Epithelial cell of alveolus of lung (primary cell): Measurements from ENCODE around the gene ATP6AP2. TPM values are rescaled to one million over a fixed set of nuclear protein-coding genes. Genes with fewer than 3 reads are reported as not detected.

ENCODE experiments used
- total RNA-seq: library from RNA; depleted of rRNA; stranded (reverse); fragments of >200 nt; gene quantifications from 2 replicates; pipeline ENCODE4 v1.2.1, GENCODE V29; 2015

ATP6AP2 gene, protein sequence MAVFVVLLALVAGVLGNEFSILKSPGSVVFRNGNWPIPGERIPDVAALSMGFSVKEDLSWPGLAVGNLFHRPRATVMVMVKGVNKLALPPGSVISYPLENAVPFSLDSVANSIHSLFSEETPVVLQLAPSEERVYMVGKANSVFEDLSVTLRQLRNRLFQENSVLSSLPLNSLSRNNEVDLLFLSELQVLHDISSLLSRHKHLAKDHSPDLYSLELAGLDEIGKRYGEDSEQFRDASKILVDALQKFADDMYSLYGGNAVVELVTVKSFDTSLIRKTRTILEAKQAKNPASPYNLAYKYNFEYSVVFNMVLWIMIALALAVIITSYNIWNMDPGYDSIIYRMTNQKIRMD
- total RNA-seq: 141 and 167 TPM in 2 replicates

DNA sequence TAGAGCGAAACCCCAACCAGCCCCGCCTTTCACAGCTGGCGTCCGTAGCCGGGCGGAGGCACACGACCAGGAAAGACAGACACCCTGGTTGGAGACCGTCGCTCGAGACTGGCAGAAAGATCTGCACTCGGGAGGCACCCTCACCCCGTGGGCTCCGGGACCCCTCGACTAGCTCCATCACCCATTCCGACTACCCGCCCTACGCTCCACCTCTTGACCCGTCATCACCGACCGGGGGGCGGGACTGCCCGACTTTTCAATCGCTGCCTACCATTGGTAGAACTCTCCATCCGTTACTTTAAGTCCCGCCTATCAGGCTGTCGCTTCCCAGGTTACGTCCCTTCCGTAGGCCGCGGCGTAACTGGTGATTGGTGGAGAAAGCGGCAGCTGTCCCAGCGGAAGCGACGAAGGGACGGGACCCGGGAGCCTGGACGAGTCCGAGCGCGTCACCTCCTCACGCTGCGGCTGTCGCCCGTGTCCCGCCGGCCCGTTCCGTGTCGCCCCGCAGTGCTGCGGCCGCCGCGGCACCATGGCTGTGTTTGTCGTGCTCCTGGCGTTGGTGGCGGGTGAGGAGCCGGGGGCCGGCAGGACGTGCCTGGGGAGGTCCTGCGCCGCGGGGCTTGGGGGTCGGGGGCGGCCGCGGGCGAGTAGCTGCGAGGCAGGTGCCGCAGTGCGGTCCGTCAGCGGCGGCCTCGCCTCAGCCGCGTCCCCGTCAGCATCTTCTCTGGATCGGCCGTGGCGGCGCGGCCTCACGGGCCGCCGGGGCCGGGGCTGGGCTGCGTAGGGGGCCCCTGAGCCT, at the start of gene ATP6AP2:
Gene ATP6AP2 (plus strand): TSS at position 434 of the 799 bp plus-strand sequence. CDS start 96 bp downstream, at position 530.

DNA sequence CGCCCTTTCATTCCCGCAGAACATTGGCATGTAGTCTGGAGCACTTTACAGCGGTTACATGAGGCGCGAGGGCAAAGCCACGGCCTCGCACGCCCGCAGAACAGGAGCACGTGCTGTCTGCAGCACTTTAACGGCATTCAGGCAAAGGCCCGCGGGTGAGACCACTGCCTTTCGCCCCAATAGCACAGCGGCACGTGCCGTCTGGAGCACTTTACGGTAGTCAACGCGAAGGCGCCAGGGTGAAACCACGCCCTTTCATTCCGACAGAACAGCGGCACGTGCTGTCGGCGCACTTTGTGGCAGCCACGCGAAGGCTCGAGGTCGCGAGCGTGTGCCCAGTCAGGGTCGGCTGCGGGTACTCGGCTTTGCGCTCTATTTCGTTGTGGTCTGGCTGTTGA, 42.4 kb downstream of the ATP6AP2 start, which contains the start of gene MPC1L:
Gene MPC1L (plus strand): TSS at position 290 of the 398 bp plus-strand sequence. CDS start 138 bp downstream, outside the sequence.

DNA sequence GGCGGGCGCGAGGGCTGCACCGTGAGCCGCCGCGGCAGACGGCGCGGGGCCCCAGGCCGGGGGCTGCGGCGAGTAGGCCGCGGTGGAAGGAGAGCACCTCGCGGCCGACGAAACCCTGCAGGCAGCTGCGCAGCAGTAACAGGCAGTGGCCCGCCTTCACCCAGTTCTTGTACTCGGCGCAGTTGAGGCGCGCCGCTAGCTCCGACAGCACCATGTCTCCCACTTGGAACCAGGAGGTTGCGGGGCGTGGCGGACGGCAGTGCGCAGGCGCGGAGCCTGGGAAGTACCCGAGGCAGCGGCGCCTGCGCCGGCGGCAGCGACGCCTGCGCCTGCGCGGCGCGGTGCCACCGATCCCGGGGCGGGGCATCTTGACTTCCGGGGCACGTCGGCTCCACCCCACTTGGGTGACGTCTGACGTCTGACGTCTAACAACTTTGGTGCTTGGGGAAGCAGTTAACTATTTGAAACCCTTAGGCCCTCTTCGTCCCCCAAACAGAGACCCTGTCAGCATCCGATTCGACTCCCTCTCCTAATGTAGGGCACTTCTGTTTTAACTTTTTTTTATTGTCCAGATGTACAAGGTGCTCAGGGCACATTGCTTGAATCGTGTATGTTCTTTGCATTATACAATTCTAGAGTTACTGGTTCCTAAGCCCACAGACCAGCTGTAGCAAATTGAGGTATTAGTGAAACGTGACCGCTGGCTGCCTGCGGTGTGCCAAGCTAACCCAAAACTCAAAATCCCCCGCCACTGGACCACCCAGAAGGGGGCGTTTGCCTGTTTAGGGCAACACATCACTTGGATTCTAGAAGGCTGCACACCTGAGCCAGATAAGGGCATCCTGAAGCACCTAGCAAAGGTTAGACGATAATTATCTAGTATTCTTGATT, 66.8 kb downstream of the ATP6AP2 start, which contains the start of gene CXorf38:
Gene CXorf38 (minus strand): TSS at position 255 of the 891 bp plus-strand sequence. CDS start 41 bp downstream, at position 214.

Other genes with a start within 250 kb of the ATP6AP2 start
- gene MPC1L, start 42.5 kb downstream of the ATP6AP2 start, total RNA-seq: not detected in 2 replicates
- gene CXorf38, start 66.6 kb downstream of the ATP6AP2 start, total RNA-seq: 12.7 TPM in 2 replicates
- 14.3 and 16.2 TPM in 2 replicates for gene MED14, start 154.6 kb downstream of the ATP6AP2 start, total RNA-seq